GM06990 (cell line): ENCODE results near the gene CYP4F2.

Experiments used
- DNase-seq: peaks from one replicate; pipeline ENCODE4 v3.0.0-alpha.2; 2011; ENCODE audit not compliant: insufficient read length; ENCODE audit errors: extremely low read depth
- H3K27me3 ChIP-seq: replicated peaks from 2 replicates; pipeline ENCODE4 v1.6.0; 2011; ENCODE audit warnings: low read length; ENCODE audit not compliant: control insufficient read depth, insufficient read depth
- H3K36me3 ChIP-seq: 2 replicates; pipeline ENCODE4 v1.5.1; 2011; ENCODE audit warnings: low read length; ENCODE audit not compliant: control insufficient read depth, insufficient read depth
- H3K4me3 ChIP-seq: replicated peaks from 2 replicates; pipeline ENCODE4 v1.5.1; 2011; ENCODE audit warnings: low read depth, mild to moderate bottlenecking, control low read depth, low read length
- TF ChIP-seq, protein P1 (sequence below): IDR thresholded peaks from 2 replicates; pipeline ENCODE4 v1.5.1; 2011; ENCODE audit warnings: low read length, control low read depth, mild to moderate bottlenecking, inconsistent platforms; ENCODE audit not compliant: insufficient read depth, poor library complexity, severe bottlenecking

CYP4F2 gene, protein sequence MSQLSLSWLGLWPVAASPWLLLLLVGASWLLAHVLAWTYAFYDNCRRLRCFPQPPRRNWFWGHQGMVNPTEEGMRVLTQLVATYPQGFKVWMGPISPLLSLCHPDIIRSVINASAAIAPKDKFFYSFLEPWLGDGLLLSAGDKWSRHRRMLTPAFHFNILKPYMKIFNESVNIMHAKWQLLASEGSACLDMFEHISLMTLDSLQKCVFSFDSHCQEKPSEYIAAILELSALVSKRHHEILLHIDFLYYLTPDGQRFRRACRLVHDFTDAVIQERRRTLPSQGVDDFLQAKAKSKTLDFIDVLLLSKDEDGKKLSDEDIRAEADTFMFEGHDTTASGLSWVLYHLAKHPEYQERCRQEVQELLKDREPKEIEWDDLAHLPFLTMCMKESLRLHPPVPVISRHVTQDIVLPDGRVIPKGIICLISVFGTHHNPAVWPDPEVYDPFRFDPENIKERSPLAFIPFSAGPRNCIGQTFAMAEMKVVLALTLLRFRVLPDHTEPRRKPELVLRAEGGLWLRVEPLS

DNA sequence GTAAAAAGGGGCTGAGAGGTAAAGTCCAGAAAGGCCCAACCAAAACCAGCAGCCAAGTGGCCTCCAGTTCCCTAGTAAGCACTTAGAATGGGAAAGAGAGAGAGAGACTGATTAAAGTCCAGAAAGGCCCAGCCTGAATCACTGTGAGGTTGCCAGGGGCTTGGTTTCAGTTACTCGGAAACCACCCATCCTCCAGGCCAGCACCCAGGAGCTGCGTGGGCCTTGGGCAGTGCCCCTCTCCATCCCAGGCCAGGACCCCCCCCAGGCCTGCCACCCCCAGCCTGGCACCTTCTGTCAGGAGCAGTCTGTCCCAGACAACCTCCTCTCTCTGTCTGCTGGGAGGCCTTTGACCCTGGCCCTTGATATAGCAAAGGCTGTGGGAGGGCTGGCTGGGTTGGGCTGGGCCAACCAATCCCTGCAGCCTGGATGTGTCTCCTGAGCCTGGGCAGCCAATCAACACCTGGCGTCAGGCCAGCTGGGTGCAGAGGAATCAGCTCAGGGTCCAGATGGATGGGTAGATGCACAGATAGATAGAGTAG lies at the start of gene CYP4F2:
CYP4F2 (minus strand) TSS at position 337 of the 539 bp plus-strand sequence. CDS start 463 bp downstream, outside the sequence.
- no peaks in the 10 kb centered on the region for H3K36me3 ChIP-seq
- H3K27me3 ChIP-seq = no peaks in the 10 kb centered on the region
- no peak within 1 kb of the TSS for H3K4me3 ChIP-seq
- TF ChIP-seq, protein P1, sequence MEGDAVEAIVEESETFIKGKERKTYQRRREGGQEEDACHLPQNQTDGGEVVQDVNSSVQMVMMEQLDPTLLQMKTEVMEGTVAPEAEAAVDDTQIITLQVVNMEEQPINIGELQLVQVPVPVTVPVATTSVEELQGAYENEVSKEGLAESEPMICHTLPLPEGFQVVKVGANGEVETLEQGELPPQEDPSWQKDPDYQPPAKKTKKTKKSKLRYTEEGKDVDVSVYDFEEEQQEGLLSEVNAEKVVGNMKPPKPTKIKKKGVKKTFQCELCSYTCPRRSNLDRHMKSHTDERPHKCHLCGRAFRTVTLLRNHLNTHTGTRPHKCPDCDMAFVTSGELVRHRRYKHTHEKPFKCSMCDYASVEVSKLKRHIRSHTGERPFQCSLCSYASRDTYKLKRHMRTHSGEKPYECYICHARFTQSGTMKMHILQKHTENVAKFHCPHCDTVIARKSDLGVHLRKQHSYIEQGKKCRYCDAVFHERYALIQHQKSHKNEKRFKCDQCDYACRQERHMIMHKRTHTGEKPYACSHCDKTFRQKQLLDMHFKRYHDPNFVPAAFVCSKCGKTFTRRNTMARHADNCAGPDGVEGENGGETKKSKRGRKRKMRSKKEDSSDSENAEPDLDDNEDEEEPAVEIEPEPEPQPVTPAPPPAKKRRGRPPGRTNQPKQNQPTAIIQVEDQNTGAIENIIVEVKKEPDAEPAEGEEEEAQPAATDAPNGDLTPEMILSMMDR = no peak
- no peak for DNase-seq

DNA sequence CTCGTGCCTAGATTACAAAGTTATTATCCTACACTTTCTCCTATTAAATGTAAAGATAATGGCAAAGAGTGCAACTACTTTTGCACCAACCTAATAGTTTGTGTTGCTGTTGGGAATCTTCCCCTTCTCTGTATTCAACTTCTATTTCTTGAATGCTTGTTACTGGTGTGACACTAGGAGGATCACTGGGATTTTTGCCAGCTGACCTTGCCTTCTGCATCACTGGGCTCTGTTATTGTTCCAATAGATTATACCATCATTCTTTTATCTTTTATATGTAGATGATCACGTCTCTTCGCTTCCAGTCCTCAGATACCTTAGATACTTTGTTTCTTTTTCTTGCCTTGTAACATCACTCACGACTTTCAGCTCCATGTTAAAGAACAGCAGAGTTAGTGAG lies 47.4 kb upstream of the CYP4F2 start:
- TF ChIP-seq, protein P1 = no peak
- Histone ChIP-seq H3K36me3 (no peaks in the 10 kb centered on the region), H3K27me3 (no peaks in the 10 kb centered on the region), H3K4me3 (no peak overlapping the region)
- no peak for DNase-seq

DNA sequence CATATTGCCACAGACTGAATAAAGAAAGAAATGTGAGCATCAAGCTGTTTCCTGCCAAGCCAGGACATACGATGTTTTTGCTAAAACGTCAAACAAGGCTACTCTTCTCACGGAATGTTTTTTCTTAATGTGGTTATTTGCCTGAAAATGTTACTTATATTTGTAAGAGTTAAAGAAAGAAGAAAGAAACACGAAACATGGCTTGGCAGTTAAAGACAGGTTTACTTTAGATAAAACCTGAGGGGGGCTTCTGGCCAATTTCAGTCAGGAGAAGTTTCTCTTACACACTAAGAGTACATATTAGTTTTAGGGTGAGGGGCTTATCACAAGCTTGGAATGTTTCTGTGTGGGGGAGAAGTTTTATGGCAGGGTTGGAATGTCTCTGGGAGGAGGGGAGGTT lies 46.5 kb upstream of the CYP4F2 start:
- Histone ChIP-seq H3K27me3 (no peaks in the 10 kb centered on the region), H3K36me3 (no peaks in the 10 kb centered on the region), H3K4me3 (no peak overlapping the region)
- TF ChIP-seq, protein P1 = no peak
- DNase-seq = no peak

DNA sequence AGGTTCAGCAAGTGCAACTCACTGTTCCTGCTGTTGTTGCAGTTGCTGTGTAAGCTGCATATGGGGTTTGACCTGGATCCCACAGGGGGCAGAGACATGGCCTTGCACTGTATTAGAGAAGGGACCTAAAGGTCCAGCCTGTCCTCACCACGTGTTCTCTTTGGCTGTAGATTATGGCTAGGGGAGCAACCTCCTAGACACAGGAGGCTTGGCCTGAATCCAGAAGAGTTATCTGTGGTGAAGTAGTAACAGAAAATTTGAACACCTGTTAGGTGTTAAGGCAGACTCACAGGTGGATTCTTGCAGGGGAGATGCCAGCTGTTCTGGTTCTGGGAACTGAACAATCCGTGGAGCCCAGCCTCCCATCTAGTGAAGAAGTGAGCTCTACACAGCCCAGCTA lies 39.9 kb upstream of the CYP4F2 start:
- Histone ChIP-seq H3K36me3 (no peaks in the 10 kb centered on the region), H3K4me3 (no peak overlapping the region), H3K27me3 (no peaks in the 10 kb centered on the region)
- TF ChIP-seq, protein P1 = no peak
- DNase-seq = no peak

DNA sequence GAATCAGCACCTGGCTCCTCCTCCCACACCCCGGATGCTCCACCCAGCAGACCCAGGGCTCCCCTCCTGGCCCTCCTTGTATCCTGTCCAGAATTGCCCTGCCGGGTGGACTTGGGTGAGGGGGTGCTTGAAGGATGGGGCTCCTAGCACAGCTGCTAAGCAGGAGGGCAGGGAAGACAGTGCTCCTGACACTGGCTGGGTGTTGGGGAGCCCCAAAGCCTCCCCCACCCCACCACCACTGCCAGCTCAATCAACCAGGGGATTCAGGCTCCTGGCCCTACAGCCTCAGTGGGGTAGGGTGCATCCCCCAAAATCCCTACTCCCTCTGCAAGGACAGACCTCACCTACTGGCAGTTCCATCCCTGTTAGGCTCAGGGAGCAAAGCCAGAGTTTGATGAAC lies 39.1 kb upstream of the CYP4F2 start:
- TF ChIP-seq, protein P1 = no peak
- Histone ChIP-seq H3K4me3 (no peak overlapping the region), H3K36me3 (no peaks in the 10 kb centered on the region), H3K27me3 (no peaks in the 10 kb centered on the region)
- DNase-seq = no peak
